Fibroblast of lung (primary cell): ENCODE results near the gene ADAMTS19.

Experiments used
- CTCF ChIP-seq, 2 donors: IDR thresholded peaks in 1 of 2; conservative IDR thresholded peaks in 1 of 2; 1 replicate in 1 of 2; 2 replicates in 1 of 2; pipeline ENCODE4 v1.5.1; 2011 to 2012; ENCODE audit warnings: low read length in 2 of 2, control low read depth in 1 of 2, inconsistent platforms in 1 of 2, low read depth in 1 of 2, mild to moderate bottlenecking in 1 of 2
- EZH2 ChIP-seq: IDR thresholded peaks from 2 replicates; pipeline ENCODE4 v1.5.1; 2012; ENCODE audit warnings: low read length, control low read depth, mild to moderate bottlenecking; ENCODE audit errors: missing control alignments

DNA sequence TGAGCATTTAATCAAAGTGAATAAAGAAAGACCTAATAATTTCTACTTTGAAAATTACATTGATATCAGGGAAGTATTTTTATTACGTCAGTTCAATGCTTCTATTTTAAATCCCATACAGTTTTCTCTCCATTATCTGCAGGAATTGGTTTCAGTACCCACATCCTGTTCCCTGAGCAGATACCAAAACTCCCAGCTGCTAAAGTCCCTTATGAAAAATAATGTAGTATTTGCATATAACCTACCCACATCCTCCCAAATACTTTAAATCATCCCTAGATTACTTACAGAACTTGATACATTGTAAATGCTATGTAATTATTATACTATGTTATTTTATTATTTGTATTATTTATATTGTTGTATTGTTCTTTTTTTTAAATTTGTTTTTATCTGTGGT lies 162.4 kb downstream of the ADAMTS19 start:
- TF ChIP-seq CTCF (conservative IDR thresholded peaks at IDR 0.05 in 1 of 2, IDR thresholded peaks at IDR 0.05 in 1 of 2; ENCODE audit: low read depth in 1 of 2, low read length in 2 of 2): no peak
- no peak for TF ChIP-seq EZH2
